Transverse colon (tissue), 4 donors: Measurements from ENCODE around the gene THAP4. TPM values are rescaled to one million over a fixed set of nuclear protein-coding genes. Genes with fewer than 3 reads are reported as not detected.

Experiments used
- DNase-seq: peaks from one replicate; pipeline ENCODE4 v3.0.0-alpha.2; 2019
- H3K27ac ChIP-seq, 4 donors: fragments of 200-600 bp; sonication (generic); 2 replicates each; pipeline ENCODE4 v1.5.1; 2016 to 2018; ENCODE audit warnings: inconsistent platforms in 4 of 4
- H3K27me3 ChIP-seq: fragments of 200-600 bp; sonication (generic); 2 replicates; pipeline ENCODE4 v1.5.1; 2017; ENCODE audit warnings: inconsistent platforms
- H3K36me3 ChIP-seq, 4 donors: fragments of 200-600 bp; sonication (generic); 2 replicates each; pipeline ENCODE4 v1.5.1; 2017 to 2019; ENCODE audit warnings: inconsistent platforms in 4 of 4
- H3K4me1 ChIP-seq, 4 donors: fragments of 200-600 bp; sonication (generic); 2 replicates each; pipeline ENCODE4 v1.5.1; 2017 to 2020; ENCODE audit warnings: inconsistent platforms in 4 of 4
- H3K4me3 ChIP-seq, 4 donors: fragments of 200-600 bp; sonication (generic); 1 replicate in 1 of 4; 2 replicates in 3 of 4; pipeline versions ENCODE4 v1.5.1 to v1.6.1; 2017 to 2019; ENCODE audit warnings: inconsistent platforms in 4 of 4
- H3K9me3 ChIP-seq, 2 donors: fragments of 200-600 bp; sonication (generic); 2 replicates each; pipeline ENCODE4 v1.5.1; 2017 to 2019; ENCODE audit warnings: inconsistent platforms in 2 of 2
- EP300 ChIP-seq: sonication (generic); formaldehyde crosslinking; IDR thresholded peaks from one replicate; pipeline ENCODE4 v1.6.1; 2017; ENCODE audit warnings: antibody characterized with exemption, low read depth
- POLR2A ChIP-seq: fragments of 450-650 bp; IDR thresholded peaks from one replicate; pipeline ENCODE4 v1.6.1; 2016; ENCODE audit warnings: antibody characterized with exemption, mild to moderate bottlenecking, moderate library complexity
- POLR2AphosphoS5 ChIP-seq, 3 donors: sonication (generic); formaldehyde crosslinking; IDR thresholded peaks; one replicate each; pipeline ENCODE4 v1.6.1; 2016; ENCODE audit warnings: antibody characterized with exemption in 3 of 3
- WGBS, 2 donors: methylation state at CpG; one replicate each; pipeline ENCODE4 v1.1.5; 2018; ENCODE audit warnings: low coverage in 1 of 2; 5-methylcytosine and 5-hydroxymethylcytosine counted together
- in situ Hi-C, 4 donors: fragments of 200-750 bp; cut with MboI; loops; one replicate each; pipeline versions ENCODE4 v1.15.0 to v1.15.1; 2017; ENCODE audit warnings: low sequenced_read_pairs in 3 of 4, low pct_ligation_motif_present in 1 of 4, low pct_unique_long_range_greater_than_20kb in 1 of 4
- intact Hi-C: fragments of 100-400 bp; cut with DNase I; formaldehyde crosslinking; loops from one replicate; pipeline ENCODE4 v1.15.1; 2023; ENCODE audit warnings: low total_unique reads
- total RNA-seq, 4 donors: library from RNA; depleted of rRNA; stranded (reverse); fragments of >200 nt; gene quantifications; one replicate each; pipeline ENCODE4 v1.1.0, GENCODE V29; 2016
- TF ChIP-seq, protein P1 (sequence below), 5 experiments: fragments of 200-600 bp in 3 of 5; fragments of 450-650 bp in 2 of 5; sonication (generic) in 3 of 5; IDR thresholded peaks; 1 replicate in 2 of 5; 2 replicates in 3 of 5; pipeline ENCODE4 v1.5.1; 2016 to 2017; ENCODE audit warnings: antibody characterized with exemption in 5 of 5, inconsistent platforms in 3 of 5, mild to moderate bottlenecking in 2 of 5, moderate library complexity in 1 of 5

The THAP4 gene, protein sequence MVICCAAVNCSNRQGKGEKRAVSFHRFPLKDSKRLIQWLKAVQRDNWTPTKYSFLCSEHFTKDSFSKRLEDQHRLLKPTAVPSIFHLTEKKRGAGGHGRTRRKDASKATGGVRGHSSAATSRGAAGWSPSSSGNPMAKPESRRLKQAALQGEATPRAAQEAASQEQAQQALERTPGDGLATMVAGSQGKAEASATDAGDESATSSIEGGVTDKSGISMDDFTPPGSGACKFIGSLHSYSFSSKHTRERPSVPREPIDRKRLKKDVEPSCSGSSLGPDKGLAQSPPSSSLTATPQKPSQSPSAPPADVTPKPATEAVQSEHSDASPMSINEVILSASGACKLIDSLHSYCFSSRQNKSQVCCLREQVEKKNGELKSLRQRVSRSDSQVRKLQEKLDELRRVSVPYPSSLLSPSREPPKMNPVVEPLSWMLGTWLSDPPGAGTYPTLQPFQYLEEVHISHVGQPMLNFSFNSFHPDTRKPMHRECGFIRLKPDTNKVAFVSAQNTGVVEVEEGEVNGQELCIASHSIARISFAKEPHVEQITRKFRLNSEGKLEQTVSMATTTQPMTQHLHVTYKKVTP
- total RNA-seq = 100 to 1,000 TPM in 1 of 4 donors, 10 to 100 TPM in 3; 65.1 to 142 (median 82.8) TPM

DNA sequence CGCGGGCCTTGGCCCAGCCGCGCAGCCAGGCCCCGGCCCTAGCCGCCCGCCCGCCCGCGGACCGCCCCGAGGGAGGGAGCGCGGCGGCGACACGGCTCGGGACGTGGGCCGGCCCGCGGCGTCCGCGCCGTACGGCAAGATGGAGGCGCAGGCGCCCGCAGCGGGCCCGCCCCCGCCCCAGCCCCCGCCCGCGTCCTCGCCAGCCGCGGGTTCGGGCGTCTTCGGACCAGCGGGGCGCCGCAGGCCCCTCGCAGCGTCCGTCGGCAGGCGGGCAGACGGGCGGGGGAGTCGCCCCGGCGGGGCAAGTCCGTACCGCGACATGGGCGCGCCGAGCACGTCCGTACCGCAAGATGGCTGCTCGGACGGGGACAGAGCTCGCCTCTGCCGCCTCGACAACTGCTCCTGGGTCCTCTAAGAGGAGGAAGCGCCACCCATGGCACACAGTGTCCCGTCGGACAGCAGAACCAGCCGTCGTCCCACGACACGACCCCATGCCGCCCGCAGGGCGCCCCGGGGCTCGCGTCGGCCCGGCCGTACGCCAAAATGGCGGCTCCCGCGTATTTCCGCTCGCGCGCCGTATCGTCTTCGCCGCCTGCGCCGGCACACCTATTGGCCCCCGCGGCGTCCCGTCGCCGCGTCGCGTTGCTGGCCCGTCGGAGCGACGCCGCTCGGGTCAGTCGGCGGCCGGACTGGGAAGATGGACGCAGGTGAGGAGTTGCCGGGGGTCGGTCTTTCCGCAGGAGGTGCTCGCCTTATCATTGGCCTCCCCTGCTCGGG lies at the start of gene THAP4, which contains the start of gene ATG4B:
TSS of gene THAP4 (minus strand) at position 141 of the 777 bp plus-strand sequence. CDS start 141 bp downstream, outside the sequence.
TSS of gene ATG4B (plus strand) at position 676 of the 777 bp plus-strand sequence. CDS start at position 698, 22 bp downstream.
- Histone ChIP-seq H3K4me1 (peaks cover 31 to 53% (median 38%) of the 10 kb centered on the region in 4 donors), H3K36me3 (peaks cover 0 to 16% (median 8%) of the 10 kb centered on the region in 4 donors), H3K4me3 (peak within 1 kb of the TSS; percentile 90 to 100 (median 98)), H3K27ac (peak within 1 kb of the TSS; percentile 98 to 100 (median 99)), H3K27me3 (no peaks in the 10 kb centered on the region), H3K9me3 (no peaks in the 10 kb centered on the region)
- TF ChIP-seq, protein P1, sequence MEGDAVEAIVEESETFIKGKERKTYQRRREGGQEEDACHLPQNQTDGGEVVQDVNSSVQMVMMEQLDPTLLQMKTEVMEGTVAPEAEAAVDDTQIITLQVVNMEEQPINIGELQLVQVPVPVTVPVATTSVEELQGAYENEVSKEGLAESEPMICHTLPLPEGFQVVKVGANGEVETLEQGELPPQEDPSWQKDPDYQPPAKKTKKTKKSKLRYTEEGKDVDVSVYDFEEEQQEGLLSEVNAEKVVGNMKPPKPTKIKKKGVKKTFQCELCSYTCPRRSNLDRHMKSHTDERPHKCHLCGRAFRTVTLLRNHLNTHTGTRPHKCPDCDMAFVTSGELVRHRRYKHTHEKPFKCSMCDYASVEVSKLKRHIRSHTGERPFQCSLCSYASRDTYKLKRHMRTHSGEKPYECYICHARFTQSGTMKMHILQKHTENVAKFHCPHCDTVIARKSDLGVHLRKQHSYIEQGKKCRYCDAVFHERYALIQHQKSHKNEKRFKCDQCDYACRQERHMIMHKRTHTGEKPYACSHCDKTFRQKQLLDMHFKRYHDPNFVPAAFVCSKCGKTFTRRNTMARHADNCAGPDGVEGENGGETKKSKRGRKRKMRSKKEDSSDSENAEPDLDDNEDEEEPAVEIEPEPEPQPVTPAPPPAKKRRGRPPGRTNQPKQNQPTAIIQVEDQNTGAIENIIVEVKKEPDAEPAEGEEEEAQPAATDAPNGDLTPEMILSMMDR (IDR thresholded peaks at IDR 0.05) = no peak
- TF ChIP-seq EP300 (no peak), POLR2AphosphoS5 (IDR thresholded peaks at IDR 0.05) (peak; percentile 90 to 95 (median 93)), POLR2A (peak; percentile 71)
- in situ Hi-C loops (no loop called here), intact Hi-C loops (no loop called here)
- peak; percentile 87 for DNase-seq
- 0% methylated on average over 52 of the region's 123 CpGs; no CpG with 5 or more reads in 1 of the 2 donors for WGBS, 2 donors

DNA sequence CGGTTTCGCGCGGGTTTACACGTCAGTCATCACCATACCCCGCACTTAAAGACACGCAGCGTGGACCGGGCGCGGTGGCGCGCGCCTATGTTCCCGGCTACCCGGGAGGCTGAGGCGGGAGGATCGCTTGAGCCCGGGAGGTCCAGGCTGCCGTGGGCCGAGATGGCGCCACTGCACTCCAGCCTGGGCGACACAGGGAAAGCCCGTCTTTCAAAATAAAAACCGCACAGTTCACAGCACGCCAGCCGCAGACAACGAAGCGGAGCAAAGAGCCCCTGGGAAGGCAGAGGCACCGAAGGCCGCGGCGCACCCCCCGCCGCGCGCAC lies 49.3 kb upstream of the THAP4 start:
- peaks cover 13 to 38% (median 21%) of the 10 kb centered on the region in 4 donors for H3K4me1 ChIP-seq
- H3K4me3 ChIP-seq = peak overlapping the region; percentile 81 to 96 (median 88)
- H3K36me3 ChIP-seq = no peaks in the 10 kb centered on the region
- peak overlapping the region; percentile 93 to 98 (median 96) for H3K27ac ChIP-seq
- H3K9me3 ChIP-seq = no peaks in the 10 kb centered on the region
- in situ Hi-C loops (no loop called here), intact Hi-C loops (no loop called here)
- H3K27me3 ChIP-seq = no peaks in the 10 kb centered on the region
- DNase-seq = no peak
- TF ChIP-seq, protein P1 (IDR thresholded peaks at IDR 0.05) = no peak
- TF ChIP-seq POLR2A = no peak
- no peak for TF ChIP-seq POLR2AphosphoS5 (IDR thresholded peaks at IDR 0.05)
- no peak for TF ChIP-seq EP300
- 1% methylated on average over 25 of the region's 37 CpGs; no CpG with 5 or more reads in 1 of the 2 donors for WGBS, 2 donors

DNA sequence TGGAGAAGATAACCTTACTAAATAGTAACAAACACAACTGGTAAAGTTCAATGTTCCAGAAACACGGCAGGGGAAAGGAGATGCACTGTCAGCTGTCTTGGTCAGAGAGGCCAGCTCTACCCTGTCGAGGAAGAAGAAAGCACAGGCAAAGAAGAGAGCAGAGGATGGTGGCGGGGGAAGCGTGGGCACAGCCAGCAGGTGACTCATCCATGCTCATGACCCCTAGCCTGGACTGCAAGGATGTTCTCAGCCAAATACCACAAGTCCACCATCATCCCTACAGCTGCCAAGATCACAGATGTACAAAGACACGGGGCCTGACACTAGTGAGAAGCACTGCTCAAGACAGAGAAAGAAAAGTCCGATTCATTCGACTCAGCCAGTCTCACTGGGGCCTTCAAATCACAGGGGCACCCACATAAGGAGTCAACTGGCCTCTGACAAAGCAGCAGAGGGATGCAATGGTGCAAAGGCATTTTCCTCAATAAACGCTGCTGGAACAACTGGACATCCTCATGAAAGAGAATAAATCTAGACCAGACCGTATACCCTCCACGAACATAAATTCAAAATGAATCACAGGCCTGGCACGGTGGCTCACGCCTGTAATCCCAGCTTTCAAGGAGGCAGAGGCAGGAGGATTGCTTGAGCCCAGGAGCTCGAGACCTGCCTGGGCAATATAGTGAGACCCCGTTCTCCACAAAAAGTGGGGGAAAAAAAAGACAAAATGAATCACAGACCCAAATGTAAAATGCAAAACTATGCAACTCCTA lies 44.1 kb upstream of the THAP4 start:
- Histone ChIP-seq H3K27me3 (no peaks in the 10 kb centered on the region), H3K9me3 (no peaks in the 10 kb centered on the region), H3K36me3 (no peaks in the 10 kb centered on the region), H3K27ac (peak overlapping the region in 2 of 4 donors; percentile 14 to 54), H3K4me1 (peaks cover 3 to 22% (median 6%) of the 10 kb centered on the region in 4 donors), H3K4me3 (no peak overlapping the region)
- TF ChIP-seq POLR2AphosphoS5 (IDR thresholded peaks at IDR 0.05) = peak in 1 of 3 donors; percentile 32
- no peak for TF ChIP-seq EP300
- no peak for TF ChIP-seq POLR2A
- TF ChIP-seq, protein P1 (IDR thresholded peaks at IDR 0.05) = no peak
- no peak for DNase-seq
- in situ Hi-C loops = no loop called here
- intact Hi-C loops = no loop called here
- WGBS, 2 donors = 77 to 79% methylated on average over 8 to 14 of the region's 14 CpGs
